SK-N-SH (cell line): Measurements from ENCODE around the gene ZDBF2. TPM values are rescaled to one million over a fixed set of nuclear protein-coding genes. Genes with fewer than 3 reads are reported as not detected.

Experiments
- CTCF ChIA-PET: fragments of 300-600, 350-600 bp; formaldehyde crosslinking; extraction: SDS; loops from one replicate; lab custom pipeline; 2021; lab: Yijun Ruan, JAX
- POLR2A ChIA-PET: fragments of 350-600 bp; sonication (Branson Sonifier 250); formaldehyde crosslinking; extraction: SDS; loops from one replicate; lab custom pipeline; 2020; ENCODE audit warnings: antibody characterized with exemption, inconsistent platforms; lab: Yijun Ruan, JAX
- DNase-seq: peaks from one replicate; pipeline ENCODE4 v3.0.0; 2012
- H2AFZ ChIP-seq: fragments of 200-600 bp; sonication (generic); 2 replicates; pipeline ENCODE4 v1.8.1; 2016; ENCODE audit warnings: antibody characterized with exemption, mild to moderate bottlenecking, low read depth
- H3F3A ChIP-seq: fragments of 200-600 bp; sonication (generic); replicated peaks from 2 replicates; pipeline ENCODE3; 2016; ENCODE audit warnings: antibody characterized with exemption, mild to moderate bottlenecking; ENCODE audit not compliant: insufficient read depth
- H3K27ac ChIP-seq, 2 experiments: fragments of 200-500 bp in 1 of 2; fragments of 200-600 bp in 1 of 2; sonication (Bioruptor generic) in 1 of 2; sonication (generic), shearing (Covaris generic) in 1 of 2; 2 replicates each; pipeline versions ENCODE4 v1.5.1 to v1.6.1; 2014 to 2016; ENCODE audit warnings: low read depth in 2 of 2, inconsistent platforms in 1 of 2, low read length in 1 of 2, mild to moderate bottlenecking in 1 of 2, mixed read lengths in 1 of 2
- H3K27me3 ChIP-seq: fragments of 200-600 bp; sonication (generic), shearing (Covaris generic); 2 replicates; pipeline ENCODE4 v1.6.1; 2016; ENCODE audit warnings: mixed run types; ENCODE audit not compliant: insufficient read depth
- H3K36me3 ChIP-seq, 2 experiments: fragments of 200-500 bp in 1 of 2; fragments of 200-600 bp in 1 of 2; sonication (Bioruptor generic) in 1 of 2; sonication (generic) in 1 of 2; replicated peaks in 1 of 2; 2 replicates each; pipeline versions ENCODE3 to v1.5.1; 2014 to 2016; ENCODE audit warnings: low read length in 1 of 2, mild to moderate bottlenecking in 1 of 2; ENCODE audit not compliant: insufficient read depth in 2 of 2, control insufficient read depth in 1 of 2
- H3K4me1 ChIP-seq, 2 experiments: fragments of 200-500 bp in 1 of 2; fragments of 200-600 bp in 1 of 2; sonication (Bioruptor generic) in 1 of 2; sonication (generic), shearing (Covaris generic) in 1 of 2; 2 replicates each; pipeline versions ENCODE4 v1.5.1 to v1.6.1; 2014 to 2016; ENCODE audit warnings: low read depth in 1 of 2, low read length in 1 of 2, mixed run types in 1 of 2; ENCODE audit not compliant: insufficient read depth in 2 of 2, control insufficient read depth in 1 of 2
- H3K4me2 ChIP-seq: fragments of 200-600 bp; sonication (generic), shearing (Covaris generic); 2 replicates; pipeline ENCODE4 v1.6.1; 2017; ENCODE audit warnings: mixed run types
- H3K4me3 ChIP-seq, 2 experiments: fragments of 200-500 bp in 1 of 2; fragments of 200-600 bp in 1 of 2; sonication (Bioruptor generic) in 1 of 2; sonication (generic), shearing (Covaris generic) in 1 of 2; 2 replicates each; pipeline versions ENCODE4 v1.5.1 to v1.8.1; 2014 to 2016; ENCODE audit warnings: low read depth in 2 of 2, inconsistent platforms in 1 of 2, low read length in 1 of 2, mild to moderate bottlenecking in 1 of 2, mixed read lengths in 1 of 2, moderate library complexity in 1 of 2
- H3K79me2 ChIP-seq: fragments of 200-600 bp; sonication (generic); 2 replicates; pipeline ENCODE4 v1.8.1; 2017; ENCODE audit warnings: mild to moderate bottlenecking; ENCODE audit not compliant: insufficient read depth
- H3K9ac ChIP-seq: fragments of 200-600 bp; sonication (generic); 2 replicates; pipeline ENCODE4 v1.6.1; 2017; ENCODE audit warnings: mixed run types
- H3K9me2 ChIP-seq: fragments of 200-600 bp; sonication (generic); 2 replicates; pipeline ENCODE4 v1.6.1; 2017; ENCODE audit warnings: mixed run types
- H3K9me3 ChIP-seq: fragments of 200-600 bp; sonication (generic); 2 replicates; pipeline ENCODE4 v1.6.1; 2017; ENCODE audit warnings: mixed run types, mild to moderate bottlenecking, moderate library complexity
- H4K20me1 ChIP-seq: fragments of 200-600 bp; sonication (generic); 2 replicates; pipeline ENCODE4 v1.6.1; 2017; ENCODE audit warnings: mild to moderate bottlenecking, mixed run types; ENCODE audit not compliant: insufficient read depth
- FOXJ3 ChIP-seq: sonication (generic); formaldehyde crosslinking; IDR thresholded peaks from 2 replicates; pipeline ENCODE4 v1.5.1; 2020; ENCODE audit warnings: mild to moderate bottlenecking, missing genetic modification reagents
- MEF2A ChIP-seq: IDR thresholded peaks from 2 replicates; pipeline ENCODE4 v1.4.0; 2012; ENCODE audit warnings: low read depth, borderline replicate concordance
- NFIC ChIP-seq: IDR thresholded peaks from 2 replicates; pipeline ENCODE4 v1.4.0; 2012; ENCODE audit warnings: borderline replicate concordance
- POLR2AphosphoS5 ChIP-seq: IDR thresholded peaks from 2 replicates; pipeline ENCODE4 v1.6.1; 2012; ENCODE audit warnings: low read depth, low read length
- RCOR1 ChIP-seq: fragments of 150-350 bp; IDR thresholded peaks from 2 replicates; pipeline ENCODE4 v1.6.1; 2017; ENCODE audit warnings: antibody characterized with exemption, low read length
- RXRA ChIP-seq: IDR thresholded peaks from 2 replicates; pipeline ENCODE4 v1.4.0; 2012; ENCODE audit warnings: low read depth, mild to moderate bottlenecking, borderline replicate concordance
- SIN3A ChIP-seq: IDR thresholded peaks from 2 replicates; pipeline ENCODE4 v1.6.1; 2012; ENCODE audit warnings: low read depth, mild to moderate bottlenecking, low read length, moderate library complexity, borderline replicate concordance
- SMC3 ChIP-seq: IDR thresholded peaks from 2 replicates; pipeline ENCODE4 v1.6.1; 2012; ENCODE audit warnings: low read depth, low read length, improper control_type of control experiment
- TEAD4 ChIP-seq: IDR thresholded peaks from 2 replicates; pipeline ENCODE4 v1.4.0; 2012; ENCODE audit warnings: mild to moderate bottlenecking, borderline replicate concordance; ENCODE audit not compliant: insufficient read depth
- WGBS: methylation state at CpG from one replicate; pipeline ENCODE4 v1.1.6; 2017; ENCODE audit warnings: low lambda C conversion rate; 5-methylcytosine and 5-hydroxymethylcytosine counted together
- polyA plus RNA-seq, 3 experiments: library from polyadenylated mRNA; depleted of rRNA; stranded (reverse); fragments of >200 nt; gene quantifications; 2 replicates each; pipeline ENCODE4 v1.2.3, GENCODE V29; 2012
- TF ChIP-seq, protein P1 (sequence below): fragments of 200-600 bp; sonication (generic); IDR thresholded peaks from 2 replicates; pipeline ENCODE4 v1.6.1; 2017; ENCODE audit warnings: antibody characterized with exemption, mild to moderate bottlenecking, moderate library complexity
- TF ChIP-seq, protein P2 (sequence below): IDR thresholded peaks from 2 replicates; pipeline ENCODE4; 2012
- TF ChIP-seq, protein P3 (sequence below): IDR thresholded peaks from 2 replicates; pipeline ENCODE4 v1.4.0; 2012; ENCODE audit warnings: low read depth, borderline replicate concordance
- TF ChIP-seq, protein P4 (sequence below): fragments of 150-350 bp; IDR thresholded peaks from 2 replicates; pipeline ENCODE4 v1.6.1; 2017; ENCODE audit warnings: antibody characterized with exemption, low read length, low read depth, borderline replicate concordance
- TF ChIP-seq, protein P5 (sequence below): IDR thresholded peaks from 2 replicates; pipeline ENCODE4 v1.4.0; 2012; ENCODE audit warnings: low read depth

Gene ZDBF2
- polyA plus RNA-seq, 1 of the 3 experiments (the other 2 are of a cell fraction): 1.4 TPM

DNA sequence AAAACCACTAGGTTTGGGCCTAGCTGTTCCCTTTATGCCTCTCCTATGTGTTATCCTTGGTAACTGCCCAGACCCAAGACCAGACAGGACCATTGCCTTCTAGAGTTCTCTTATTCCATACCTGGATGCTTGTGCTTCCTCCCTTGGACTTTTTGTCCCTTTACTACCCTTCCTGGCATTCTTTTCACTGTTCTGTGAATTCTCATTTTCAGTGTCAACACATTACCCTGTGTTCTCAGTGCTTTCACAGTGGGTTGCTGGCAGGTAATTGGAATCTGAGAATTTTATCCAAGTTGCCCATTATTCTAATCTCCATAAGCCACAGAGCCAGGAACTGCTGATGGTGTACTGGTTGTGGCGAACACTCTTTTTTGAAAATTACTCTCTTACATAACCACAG is 41.7 kb downstream of the ZDBF2 start:
- no peaks in the 10 kb centered on the region for H3F3A ChIP-seq
- WGBS: 70% methylated on average over 1 of the region's 1 CpG
- H3K9ac ChIP-seq: no peak overlapping the region
- no peaks in the 10 kb centered on the region for H3K27me3 ChIP-seq
- H3K4me3 ChIP-seq: no peak overlapping the region
- no peaks in the 10 kb centered on the region for H3K79me2 ChIP-seq
- ChIA-PET CTCF (no interaction called here), POLR2A (no interaction called here)
- TF ChIP-seq, protein P1, sequence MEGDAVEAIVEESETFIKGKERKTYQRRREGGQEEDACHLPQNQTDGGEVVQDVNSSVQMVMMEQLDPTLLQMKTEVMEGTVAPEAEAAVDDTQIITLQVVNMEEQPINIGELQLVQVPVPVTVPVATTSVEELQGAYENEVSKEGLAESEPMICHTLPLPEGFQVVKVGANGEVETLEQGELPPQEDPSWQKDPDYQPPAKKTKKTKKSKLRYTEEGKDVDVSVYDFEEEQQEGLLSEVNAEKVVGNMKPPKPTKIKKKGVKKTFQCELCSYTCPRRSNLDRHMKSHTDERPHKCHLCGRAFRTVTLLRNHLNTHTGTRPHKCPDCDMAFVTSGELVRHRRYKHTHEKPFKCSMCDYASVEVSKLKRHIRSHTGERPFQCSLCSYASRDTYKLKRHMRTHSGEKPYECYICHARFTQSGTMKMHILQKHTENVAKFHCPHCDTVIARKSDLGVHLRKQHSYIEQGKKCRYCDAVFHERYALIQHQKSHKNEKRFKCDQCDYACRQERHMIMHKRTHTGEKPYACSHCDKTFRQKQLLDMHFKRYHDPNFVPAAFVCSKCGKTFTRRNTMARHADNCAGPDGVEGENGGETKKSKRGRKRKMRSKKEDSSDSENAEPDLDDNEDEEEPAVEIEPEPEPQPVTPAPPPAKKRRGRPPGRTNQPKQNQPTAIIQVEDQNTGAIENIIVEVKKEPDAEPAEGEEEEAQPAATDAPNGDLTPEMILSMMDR: no peak
- TF ChIP-seq RCOR1 (no peak), POLR2AphosphoS5 (no peak), MEF2A (no peak), SMC3 (no peak), RXRA (no peak), FOXJ3 (CRISPR knock-in tag) (no peak), TEAD4 (no peak), NFIC (no peak), SIN3A (no peak)
- TF ChIP-seq, protein P2, sequence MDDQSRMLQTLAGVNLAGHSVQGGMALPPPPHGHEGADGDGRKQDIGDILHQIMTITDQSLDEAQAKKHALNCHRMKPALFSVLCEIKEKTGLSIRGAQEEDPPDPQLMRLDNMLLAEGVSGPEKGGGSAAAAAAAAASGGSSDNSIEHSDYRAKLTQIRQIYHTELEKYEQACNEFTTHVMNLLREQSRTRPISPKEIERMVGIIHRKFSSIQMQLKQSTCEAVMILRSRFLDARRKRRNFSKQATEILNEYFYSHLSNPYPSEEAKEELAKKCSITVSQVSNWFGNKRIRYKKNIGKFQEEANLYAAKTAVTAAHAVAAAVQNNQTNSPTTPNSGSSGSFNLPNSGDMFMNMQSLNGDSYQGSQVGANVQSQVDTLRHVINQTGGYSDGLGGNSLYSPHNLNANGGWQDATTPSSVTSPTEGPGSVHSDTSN: no peak
- TF ChIP-seq, protein P3, sequence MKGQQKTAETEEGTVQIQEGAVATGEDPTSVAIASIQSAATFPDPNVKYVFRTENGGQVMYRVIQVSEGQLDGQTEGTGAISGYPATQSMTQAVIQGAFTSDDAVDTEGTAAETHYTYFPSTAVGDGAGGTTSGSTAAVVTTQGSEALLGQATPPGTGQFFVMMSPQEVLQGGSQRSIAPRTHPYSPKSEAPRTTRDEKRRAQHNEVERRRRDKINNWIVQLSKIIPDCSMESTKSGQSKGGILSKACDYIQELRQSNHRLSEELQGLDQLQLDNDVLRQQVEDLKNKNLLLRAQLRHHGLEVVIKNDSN: no peak
- TF ChIP-seq, protein P4, sequence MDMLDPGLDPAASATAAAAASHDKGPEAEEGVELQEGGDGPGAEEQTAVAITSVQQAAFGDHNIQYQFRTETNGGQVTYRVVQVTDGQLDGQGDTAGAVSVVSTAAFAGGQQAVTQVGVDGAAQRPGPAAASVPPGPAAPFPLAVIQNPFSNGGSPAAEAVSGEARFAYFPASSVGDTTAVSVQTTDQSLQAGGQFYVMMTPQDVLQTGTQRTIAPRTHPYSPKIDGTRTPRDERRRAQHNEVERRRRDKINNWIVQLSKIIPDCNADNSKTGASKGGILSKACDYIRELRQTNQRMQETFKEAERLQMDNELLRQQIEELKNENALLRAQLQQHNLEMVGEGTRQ: no peak
- TF ChIP-seq, protein P5, sequence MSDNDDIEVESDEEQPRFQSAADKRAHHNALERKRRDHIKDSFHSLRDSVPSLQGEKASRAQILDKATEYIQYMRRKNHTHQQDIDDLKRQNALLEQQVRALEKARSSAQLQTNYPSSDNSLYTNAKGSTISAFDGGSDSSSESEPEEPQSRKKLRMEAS: no peak
- no peak overlapping the region for H2AFZ ChIP-seq
- no peaks in the 10 kb centered on the region; the same call in 1 of the 2 replicates for H3K9me2 ChIP-seq
- H3K4me1 ChIP-seq: no peaks in the 10 kb centered on the region
- no peaks in the 10 kb centered on the region for H3K9me3 ChIP-seq
- DNase-seq: no peak
- H3K27ac ChIP-seq: no peak overlapping the region
- no peak overlapping the region for H3K4me2 ChIP-seq
- H3K36me3 ChIP-seq: no peaks in the 10 kb centered on the region
- H4K20me1 ChIP-seq: no peaks in the 10 kb centered on the region
